Stimulated activated CD4-positive, alpha-beta T cell treated with anti-CD3 and anti-CD28 coated beads, Interleukin-1b, Interleukin-23, amount 100 ng/mL, for 1 hour (primary cell): ENCODE results near the gene TK1.

Source experiments
- DNase-seq, 2 donors: peaks; one replicate each; pipeline ENCODE4 v3.0.0-alpha.2; 2020; ENCODE audit warnings: low read depth in 2 of 2

Gene TK1

GRCh38 chr17:78219396-78220150, 32.7 kb upstream of the TK1 start:
- DNase-seq, result no peak

- no peak for DNase-seq
Measured at GRCh38 chr17:78214706-78215061, 27.8 kb upstream of the TK1 start.

DNA sequence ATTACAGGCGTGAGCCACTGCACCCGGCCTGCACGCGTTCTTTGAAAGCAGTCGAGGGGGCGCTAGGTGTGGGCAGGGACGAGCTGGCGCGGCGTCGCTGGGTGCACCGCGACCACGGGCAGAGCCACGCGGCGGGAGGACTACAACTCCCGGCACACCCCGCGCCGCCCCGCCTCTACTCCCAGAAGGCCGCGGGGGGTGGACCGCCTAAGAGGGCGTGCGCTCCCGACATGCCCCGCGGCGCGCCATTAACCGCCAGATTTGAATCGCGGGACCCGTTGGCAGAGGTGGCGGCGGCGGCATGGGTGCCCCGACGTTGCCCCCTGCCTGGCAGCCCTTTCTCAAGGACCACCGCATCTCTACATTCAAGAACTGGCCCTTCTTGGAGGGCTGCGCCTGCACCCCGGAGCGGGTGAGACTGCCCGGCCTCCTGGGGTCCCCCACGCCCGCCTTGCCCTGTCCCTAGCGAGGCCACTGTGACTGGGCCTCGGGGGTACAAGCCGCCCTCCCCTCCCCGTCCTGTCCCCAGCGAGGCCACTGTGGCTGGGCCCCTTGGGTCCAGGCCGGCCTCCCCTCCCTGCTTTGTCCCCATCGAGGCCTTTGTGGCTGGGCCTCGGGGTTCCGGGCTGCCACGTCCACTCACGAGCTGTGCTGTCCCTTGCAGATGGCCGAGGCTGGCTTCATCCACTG, 27.3 kb upstream of the TK1 start, which contains the start of gene BIRC5:
Gene BIRC5, plus strand, starts transcription at position 238 of the 690 bp plus-strand sequence. Its CDS starts 64 bp downstream, at position 302.
- DNase-seq, result peak; percentile 80 to 88

DNA sequence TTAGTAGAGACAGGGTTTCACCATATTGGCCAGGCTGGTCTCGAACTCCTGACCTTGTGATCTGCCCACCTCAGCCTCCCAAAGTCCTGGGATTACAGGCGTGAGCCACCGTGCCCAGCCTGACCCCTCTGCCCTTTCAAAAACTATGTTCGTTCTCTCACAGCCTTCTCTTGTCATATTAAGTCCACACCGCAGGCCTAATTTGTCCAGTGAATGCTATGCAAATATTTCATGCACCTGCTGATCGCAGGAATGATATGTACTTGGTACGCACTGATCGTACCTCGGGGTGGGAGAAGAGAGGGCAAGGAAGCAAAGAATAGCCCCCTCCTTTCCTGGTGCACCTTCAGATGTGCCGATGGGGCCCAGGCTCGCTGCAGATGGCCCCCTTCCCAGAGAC, 24.2 kb upstream of the TK1 start:
- DNase-seq, result no peak

GRCh38 chr17:78210111-78210510, 23.3 kb upstream of the TK1 start:
- no peak for DNase-seq

GRCh38 chr17:78208486-78208885, 21.6 kb upstream of the TK1 start:
- no peak for DNase-seq

- no peak for DNase-seq
Measured at GRCh38 chr17:78206298-78206697, 19.4 kb upstream of the TK1 start.

DNA sequence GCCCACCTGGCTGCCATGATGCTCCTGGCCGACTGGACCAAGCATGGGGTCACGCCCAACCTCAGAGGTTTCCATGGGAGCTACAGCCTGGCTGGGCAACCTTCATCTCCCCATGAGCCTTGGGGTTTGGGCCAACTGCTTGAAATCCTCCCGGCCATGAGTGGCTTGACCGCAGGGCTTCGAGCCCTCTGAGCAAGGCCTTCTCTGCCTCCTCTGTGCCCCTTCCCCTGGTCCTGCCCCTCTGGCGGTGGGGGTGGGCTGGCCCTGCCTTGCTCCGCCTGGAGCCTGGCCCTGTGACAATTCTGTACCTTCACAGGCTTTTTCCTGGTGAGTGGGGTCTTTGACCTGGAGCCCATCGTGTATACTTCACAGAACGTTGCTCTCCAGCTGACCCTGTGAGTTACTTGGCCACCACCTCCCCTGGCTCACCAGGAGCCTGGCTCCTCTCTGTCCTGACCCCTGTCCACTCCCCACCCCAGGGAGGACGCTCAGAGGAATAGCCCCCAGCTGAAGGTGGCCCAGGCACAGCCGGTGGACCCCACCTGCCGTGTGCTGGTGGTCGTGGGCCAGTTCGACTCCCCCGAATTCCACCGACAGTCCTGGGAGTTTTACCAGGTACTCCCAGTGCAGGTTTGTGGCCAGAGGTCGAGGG, 18.4 kb upstream of the TK1 start:
- no peak for DNase-seq

DNA sequence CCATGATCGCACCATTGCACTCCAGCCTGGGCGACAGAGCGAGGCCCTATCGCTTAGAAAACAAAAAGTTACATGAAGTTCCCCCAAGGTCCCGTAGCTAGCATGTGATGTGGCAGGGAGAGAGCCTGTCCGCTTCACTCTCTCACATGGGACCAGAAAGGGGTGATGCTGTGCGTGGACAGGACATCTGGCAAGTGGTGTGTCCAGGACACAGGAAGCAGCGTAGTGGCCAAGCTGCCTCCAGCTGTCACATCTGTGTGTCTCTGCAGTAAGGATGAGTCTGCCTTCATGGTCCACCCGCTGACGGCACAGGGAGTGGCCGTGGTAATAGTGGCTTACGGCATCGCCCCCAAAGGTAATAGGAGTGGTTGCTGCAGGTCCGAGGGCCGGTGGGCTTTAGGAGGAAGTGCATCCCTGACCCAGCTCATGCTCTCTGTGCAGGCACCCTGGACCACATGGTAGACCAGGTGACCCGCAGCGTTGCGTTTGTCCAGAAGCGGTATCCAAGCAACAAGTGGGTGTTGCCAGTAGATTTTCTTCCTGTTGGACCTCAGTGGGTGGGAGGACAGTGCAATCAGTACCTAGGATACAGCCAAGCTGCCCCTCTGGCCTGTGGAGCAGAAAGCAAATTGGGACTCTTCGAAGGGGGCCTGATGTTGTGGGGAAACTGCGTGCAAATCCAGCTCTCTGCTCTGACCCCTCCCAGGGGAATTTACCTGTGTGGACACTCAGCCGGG, 17.7 kb upstream of the TK1 start:
- no peak for DNase-seq

DNA sequence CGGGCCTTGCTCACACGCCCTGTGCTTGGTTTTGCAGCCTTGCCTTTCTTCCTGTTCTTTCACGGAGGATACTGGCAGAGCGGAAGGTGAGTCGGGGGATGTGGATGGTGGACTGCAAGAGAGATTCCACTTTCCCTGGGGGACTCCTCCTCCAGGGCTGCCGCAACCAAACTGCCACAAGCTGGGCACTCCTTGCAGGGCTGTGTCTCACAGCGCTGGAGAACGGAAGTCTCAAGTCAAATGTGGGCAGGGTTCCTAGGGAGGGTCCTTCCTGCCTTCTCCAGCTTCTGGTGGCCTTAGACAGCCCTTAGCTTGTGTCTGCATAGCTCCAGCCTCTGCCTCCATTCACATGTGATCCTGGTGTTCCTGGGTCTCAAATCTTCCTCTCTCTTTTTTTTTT, 15.8 kb upstream of the TK1 start:
- no peak for DNase-seq

DNA sequence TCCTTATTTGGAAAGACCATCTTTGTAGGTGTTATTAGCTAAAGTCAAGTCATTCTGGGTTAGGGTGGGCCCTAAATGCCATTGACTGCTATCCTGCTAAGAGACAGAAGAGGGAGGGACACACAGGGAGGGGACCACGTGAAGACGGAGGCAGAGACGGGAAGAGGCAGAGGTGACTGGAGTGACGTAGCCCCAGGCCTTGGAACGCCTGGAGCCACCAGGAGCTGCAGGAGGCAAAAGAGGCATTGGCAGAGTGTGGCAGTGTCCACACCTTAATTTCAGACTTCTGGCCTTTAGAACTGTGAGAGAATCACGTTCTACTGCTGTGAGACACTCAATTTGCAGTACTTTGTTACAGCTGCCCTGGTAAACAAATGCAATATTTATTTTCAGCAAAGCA, 13.6 kb upstream of the TK1 start:
- no peak for DNase-seq

DNA sequence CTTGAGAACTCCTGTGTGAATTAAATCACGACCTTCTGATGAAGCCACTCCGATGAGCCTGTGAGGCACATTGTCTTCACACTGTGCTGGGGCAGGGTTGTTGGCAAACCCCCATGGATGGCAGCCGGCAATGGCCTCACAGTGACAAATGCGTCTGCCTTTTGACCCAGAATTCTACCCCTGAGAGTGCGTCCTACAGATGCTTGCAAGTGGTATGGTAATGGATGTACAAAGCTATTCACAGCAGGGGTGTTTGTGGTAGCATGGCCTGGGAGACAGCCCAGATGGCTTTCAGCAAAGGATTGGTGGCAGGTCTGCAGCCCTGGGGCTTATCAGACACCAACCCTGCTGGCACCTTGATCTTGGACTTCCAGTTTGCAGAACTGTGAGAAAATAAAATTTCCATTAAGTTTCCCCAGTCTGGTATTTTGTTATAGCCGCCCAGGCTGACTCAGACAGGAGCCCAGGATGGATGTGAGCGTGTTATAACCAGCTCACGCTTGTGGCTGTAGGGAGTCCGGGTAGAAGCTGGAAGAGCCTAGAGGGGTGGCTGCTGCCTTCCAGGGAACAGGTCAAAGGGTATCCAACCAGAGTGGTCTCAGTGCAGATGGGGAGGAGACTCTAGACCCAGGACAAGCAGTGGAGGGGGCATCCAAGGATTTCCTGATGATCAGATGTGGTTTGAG, 10.4 kb upstream of the TK1 start:
- DNase-seq, result no peak

DNA sequence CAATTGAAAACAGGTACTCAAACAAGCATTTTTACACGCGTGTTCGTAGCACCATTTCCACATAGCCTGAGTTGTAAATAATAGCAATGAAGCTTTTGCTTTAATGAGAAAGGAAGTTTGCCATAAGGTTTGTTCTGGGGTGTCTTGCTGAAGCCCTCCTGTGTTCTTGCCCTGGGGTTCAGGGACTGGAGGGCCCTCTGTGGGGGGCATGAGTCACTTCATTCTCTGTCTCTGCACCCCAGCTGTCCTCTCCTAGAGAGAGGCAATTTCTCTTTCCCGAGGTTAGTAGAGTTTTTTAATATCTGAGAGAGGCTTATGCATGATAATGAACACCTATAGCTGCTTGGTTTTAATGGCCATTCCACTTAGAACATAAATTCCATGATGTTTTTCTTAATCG, 9.9 kb upstream of the TK1 start:
- no peak for DNase-seq

DNA sequence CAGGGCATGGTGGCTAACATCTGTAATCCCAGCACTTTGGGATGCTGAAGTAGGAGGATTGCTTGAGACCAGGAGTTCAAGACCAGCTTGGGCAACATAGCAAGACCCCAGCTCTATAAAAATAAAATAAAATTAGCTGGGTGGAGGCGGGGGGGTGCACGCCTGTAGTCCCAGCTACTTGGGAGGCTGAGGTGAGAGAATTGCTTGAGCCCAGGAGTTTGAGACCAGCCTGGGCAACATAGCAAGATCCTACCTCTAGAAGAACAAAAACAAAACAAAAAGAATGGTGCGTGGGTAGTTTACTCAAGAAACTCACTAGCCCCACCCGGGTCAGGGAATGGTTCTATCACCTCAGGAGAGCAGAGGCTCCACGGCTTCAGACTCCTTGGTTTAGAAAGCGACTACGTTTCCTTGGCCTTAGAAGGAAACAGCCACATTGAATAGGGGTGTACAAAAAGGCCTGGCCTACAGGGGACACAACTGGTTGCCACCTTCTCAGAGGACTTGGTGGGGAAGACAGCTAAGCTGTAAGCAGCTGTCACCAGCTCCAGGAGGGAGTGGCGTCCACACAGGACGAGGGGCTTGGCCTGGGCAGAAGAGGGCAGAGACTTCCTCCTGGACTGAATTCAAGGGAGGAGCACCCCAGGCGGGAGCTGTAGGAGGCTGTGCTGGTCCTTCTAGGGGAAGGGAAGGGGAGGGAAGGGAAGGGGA, 716 bp downstream of the TK1 start:
- DNase-seq, result no peak

- no peak for DNase-seq
Measured at GRCh38 chr17:78184868-78185267, 2.0 kb downstream of the TK1 start.

DNA sequence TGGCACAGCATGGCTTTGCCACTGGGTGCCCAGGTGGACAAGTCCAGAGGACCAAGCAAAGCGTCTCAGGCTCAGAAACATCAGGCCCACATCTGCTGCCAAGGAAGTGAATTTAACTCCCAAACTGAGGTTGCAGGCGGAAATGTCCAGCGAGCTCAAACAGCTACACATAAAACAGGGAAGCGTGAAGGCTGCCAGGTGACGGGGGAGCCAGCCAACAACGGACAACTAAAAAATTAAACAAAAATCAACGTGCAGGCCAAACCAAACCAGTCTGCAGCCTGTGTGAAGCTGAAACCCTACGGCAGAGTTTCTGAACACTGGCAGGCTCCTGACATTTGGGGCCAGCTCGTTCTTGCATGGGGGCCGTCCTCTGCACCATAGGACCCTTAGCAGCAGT, 2.5 kb downstream of the TK1 start:
- DNase-seq, result no peak

GRCh38 chr17:78183916-78184315, 2.9 kb downstream of the TK1 start:
- no peak for DNase-seq

DNA sequence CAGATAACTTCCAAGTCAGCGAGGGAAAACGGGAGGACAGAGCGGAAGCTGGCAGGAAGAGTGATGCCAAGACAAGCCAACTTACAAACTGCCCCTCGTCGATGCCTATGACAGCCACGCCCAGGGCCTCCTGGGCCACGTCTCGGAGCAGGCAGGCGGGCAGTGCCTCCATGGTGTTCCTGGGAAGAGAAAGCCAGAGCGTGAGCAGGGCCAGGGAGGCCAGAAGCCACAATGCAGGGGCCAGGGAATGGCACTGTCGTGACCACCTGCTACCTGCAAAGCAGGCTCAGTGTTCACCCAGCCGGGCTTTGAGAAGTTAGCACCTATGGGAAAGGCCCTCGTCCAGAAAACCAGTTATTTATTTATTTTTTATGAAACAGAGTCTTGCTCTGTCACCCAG, 4.3 kb downstream of the TK1 start:
- no peak for DNase-seq

GRCh38 chr17:78180508-78180907, 6.3 kb downstream of the TK1 start:
- DNase-seq, result no peak

DNA sequence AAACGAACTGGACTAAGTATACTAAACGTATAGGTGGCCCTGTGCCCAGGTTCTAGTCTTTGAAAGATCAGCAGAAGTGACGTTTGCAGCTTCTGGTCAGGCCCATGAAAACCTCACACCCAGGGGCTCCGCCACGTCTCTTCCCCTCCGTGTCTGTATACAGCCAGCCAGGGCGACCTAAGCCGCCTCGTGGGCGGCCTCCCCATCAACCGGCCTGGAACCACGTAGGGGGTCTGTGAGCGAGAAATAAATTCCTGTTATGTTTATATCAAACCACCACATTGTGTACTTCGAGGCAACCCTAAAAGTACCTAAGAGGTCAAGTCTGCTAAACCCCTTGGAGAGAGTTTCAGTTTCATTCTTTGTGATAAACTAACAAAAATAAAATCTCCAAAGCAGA, 6.8 kb downstream of the TK1 start:
- no peak for DNase-seq

DNA sequence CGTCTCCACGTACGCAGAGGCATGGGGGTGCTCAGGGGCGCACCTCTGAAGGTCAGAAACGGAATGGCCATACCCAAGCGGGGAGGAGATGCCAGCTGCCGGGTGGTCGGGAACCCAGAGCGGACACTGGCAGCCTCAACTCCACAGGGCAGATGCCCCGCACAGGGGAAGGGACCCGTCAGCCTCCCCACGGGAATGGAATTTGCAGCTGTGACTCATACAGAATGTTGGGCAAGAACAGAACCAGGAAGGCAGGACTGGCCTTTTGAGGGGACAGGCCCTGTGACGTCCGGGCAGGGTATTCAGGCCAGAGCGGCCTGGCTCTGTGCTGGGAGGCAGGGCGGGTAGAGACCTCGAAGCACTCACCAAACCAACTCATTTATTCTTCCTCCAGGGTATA, 7.5 kb downstream of the TK1 start:
- no peak for DNase-seq
